ENCODE measurements around the gene KIFC3.
"Not testable (repeated sequence)": the region's sequence is repeated elsewhere in the genome, so short reads cannot be mapped to it uniquely, and the experiment has no call there.

Gene KIFC3

DNA sequence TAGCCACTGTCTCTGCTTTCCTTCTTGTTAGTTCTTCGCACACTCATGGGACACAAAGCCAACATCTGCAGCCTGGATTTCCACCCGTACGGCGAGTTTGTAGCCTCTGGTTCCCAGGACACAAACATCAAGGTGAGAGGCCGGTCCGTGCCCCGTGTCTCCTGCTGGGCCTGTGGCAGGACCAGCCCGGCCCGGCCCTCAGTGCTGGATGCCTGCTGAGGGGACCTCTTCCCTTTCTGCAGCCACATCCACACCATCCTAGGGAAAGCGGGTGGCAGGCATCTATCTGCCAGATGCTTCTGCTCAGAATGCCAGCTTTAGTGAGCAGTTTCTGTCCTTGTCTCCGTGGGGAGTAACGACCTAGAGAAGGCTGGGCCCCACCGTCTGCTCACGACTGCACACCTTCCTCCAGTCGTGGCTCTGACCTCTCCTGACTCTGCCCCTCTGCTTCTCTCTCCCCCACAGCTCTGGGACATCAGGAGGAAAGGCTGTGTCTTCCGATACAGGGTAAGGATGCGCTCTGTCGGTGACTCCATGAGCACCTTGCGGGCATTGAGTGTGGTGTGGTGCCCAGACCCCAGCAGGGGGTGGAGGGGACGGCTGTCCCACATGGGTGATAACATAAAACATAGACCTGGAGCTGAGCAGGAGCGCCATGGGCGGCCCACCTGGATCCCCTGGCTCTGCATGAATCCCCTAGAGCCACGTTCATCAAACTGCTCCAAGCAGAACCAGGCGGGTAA, 51.3 kb downstream of the KIFC3 start:
- DNase-seq, result no peak

DNA sequence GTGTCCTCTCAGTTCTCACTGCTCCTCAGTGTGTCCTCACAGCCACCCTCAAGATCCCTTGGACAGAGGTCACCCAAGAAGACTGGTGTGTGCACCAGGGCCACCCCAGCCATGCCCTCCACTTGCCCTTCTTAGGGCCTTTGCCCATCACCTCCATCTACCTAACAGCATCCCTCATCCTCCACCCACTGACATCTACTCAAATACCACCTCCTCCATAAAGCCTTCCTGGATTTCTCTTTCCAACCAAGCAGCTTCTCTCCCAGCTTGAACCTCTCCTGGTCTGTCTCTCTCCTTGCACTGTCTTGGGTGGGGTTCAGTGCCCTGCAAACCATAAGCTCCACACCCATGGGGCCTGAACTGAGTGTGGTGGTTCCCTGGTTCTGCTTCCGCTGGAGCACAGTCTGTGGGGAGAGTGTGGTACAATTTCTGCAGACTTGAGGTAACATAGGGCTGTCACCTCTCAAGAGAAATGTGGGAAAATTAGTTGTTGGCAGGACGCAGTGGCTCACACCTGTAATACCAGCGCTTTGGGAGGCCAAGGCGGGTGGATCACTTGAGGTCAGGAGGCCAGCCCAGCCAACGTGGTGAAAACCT, 52.3 kb downstream of the KIFC3 start:
- no peak for DNase-seq

DNA sequence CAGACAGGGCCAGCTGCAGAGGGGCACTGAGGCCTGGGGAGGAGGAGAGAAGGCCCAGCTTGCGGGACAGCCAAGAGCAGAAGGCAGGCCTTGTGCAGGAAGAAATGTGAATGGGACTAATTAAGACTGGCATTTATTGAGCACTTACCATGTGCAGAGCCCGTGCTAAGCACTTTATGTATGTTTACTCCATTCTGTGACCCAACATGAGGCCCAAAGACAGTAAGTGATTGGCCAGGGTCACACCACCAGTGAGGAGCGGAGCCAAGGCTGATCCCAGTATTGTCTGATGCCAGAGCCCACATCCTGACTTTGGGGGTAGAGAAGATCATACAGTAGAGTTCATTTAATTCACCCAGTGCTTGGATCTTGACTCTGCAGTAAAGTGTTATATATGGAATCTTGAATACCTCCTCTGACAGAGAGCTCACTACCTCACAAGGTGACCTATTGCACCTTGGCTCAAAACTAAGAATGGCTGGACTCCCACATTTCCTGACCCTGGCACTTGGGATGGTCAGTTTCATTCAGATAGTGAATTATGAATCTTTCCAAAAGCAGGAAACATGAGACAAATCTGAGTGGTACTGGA, 53.1 kb downstream of the KIFC3 start:
- no peak for DNase-seq

DNA sequence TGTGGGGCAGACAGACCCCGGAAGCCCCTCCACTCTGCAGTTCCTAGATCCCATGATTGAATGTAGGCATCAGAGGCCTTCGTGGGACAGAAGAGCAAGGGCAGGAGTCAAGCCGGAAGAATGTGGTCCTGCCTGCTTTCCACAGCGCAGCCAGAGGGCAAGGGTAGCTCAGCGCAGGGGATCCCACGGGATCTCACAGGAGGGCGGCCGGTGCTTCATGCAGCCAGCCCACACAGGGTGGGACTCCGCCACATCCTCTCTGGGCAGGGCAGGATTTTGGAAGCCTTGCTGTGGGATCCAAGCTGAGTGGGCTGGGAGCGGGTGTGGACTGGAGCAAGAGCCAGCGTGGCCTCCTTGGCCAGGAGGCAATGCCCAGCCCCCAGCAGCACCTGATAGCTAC, 53.7 kb downstream of the KIFC3 start:
- DNase-seq, result no peak

DNA sequence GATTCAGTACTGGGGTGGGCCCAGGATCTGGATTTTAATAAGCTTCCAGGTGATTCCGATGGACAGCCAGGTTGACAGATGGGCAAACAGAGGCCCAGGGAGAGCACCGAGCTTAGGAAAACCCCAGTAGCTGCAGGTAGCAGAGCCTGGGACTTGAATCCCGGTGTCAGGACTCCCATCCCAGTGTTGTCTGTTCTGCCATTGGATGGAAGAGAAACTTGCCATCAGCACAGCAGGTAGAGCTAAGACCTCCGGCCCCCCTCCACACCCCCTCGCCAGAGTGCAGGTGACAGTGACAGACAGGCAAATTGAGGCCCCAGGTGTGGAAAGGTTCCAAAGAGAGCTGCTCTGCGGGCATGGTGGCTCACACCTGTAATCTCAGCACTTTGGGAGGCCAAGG, 54.3 kb downstream of the KIFC3 start:
- no peak for DNase-seq

DNA sequence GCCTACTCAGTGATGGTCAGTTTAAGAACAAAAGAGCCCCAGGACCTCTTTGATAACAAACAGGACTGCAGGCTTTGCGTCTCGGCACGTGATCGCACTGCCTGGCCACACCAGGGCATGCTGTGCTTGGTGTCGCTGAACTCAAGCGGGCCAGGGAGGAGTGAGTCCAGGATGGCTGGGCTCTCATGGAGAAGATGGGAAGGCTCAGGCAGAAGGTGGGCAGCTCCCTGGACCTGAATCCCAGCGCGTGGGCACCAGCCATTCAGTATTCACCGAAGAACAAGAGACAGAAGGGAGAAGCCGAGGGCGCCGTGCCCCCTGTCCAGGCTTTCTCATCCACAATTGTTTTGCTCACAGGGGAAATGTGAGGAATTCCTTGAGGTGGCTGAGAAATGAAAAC, 54.8 kb downstream of the KIFC3 start:
- no peak for DNase-seq

DNA sequence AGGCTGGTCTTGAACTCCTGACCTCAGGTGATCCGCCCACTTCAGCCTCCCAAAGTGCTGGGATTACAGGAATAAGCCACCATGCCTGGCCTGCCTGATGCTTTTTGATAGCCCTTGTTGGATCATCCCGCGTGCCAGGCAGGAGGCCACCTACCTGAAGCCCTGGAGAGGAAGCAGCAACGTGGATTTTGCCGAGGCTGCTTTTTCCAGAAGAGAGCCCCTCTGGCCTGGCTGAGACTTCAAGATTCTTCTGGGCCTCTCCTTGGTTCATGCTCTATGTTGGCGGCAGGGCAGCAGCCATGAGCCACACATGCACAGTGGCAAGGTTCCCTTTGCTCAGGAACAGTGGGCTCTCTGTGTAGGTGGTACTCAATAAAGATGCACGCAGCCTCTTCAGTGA, 55.2 kb downstream of the KIFC3 start:
- no peak for DNase-seq

DNA sequence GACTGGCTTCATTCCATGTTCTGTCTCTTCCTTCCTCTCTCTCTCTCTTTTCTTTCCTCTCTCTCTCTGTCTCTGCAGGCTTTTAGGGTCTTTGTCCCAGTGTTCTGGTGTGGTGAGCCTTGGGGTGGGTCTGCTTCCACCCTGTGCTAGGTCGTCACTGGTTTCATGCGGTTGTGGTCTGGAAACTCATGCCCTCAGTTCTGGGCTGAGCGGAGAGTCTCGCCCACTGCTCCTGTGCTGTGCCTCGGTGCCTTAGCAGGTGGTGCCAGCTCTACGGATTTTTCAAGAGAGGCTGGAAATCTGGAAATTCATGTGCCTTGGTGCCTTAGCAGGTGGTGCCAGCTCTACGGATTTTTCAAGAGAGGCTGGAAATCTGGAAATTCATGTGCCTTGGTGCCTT, 56.0 kb downstream of the KIFC3 start:
- not testable (repeated sequence) for DNase-seq

DNA sequence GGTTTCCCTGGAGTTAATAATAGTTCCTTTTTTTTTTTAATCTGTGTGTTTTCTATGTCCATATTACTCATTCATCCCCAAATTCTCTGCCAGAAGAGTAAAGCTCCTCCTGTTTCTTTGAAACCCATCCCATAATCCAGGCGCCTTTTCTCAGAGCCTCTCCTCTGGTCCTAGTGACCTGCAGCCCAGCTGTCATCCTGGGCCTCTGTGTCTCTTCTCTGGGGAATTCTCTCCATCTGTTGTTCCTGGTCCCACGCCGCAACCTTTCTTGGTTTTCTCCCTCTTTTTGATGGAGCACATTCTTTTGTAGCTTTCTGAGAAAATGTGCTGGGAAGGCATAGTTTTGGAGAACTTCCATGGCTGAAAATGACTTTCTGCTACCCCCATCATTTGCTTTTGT, 56.5 kb downstream of the KIFC3 start:
- no peak for DNase-seq

DNA sequence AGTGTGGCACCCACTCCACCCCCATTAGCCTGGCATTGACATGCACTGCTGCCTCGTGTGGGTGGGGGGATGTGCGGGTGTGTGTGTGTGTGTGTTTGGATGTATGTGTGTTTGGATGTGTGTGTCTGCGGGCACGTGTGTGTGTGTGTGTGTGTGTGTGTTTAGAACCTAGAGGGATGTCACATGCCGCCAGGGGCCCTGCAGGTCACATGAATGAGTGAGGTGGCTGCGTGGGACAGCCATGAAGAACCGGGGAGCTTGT, 57.7 kb downstream of the KIFC3 start:
- DNase-seq, result no peak

DNA sequence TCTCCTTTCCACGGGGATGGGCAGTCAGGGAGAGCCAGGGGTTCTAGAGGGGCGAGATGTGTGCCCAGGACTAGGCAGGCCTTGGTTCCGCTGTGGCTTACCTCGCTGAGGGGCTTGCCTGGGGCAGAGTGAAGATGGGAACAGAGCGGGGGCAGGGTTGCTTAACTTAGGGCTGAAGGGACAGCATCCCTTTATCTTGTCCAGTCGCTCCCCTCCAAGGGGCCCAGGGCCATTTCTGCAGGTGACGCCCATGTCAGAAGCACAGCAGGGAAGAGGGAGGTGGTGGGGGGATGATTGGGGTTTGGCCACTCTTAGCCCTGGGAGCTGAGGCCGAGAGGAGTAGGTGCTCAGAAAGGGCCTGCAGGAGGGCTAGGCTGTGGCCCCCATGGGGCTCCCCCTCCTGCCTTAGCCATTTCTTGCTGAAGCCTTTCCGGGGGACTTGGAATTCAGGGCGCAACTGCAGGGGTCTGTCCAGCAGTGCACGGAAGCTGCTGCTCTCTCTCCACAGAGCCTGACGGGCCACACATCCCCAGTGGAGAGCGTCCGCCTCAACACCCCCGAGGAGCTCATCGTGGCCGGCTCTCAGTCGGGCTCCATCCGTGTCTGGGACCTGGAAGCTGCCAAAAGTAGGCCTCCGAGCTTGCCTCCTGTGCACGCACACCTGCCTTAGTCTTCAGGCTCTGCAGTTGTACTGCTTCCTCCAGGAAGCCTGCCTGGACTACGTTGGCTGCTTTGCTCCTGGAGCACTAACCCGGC, 58.2 kb downstream of the KIFC3 start:
- DNase-seq, result no peak

DNA sequence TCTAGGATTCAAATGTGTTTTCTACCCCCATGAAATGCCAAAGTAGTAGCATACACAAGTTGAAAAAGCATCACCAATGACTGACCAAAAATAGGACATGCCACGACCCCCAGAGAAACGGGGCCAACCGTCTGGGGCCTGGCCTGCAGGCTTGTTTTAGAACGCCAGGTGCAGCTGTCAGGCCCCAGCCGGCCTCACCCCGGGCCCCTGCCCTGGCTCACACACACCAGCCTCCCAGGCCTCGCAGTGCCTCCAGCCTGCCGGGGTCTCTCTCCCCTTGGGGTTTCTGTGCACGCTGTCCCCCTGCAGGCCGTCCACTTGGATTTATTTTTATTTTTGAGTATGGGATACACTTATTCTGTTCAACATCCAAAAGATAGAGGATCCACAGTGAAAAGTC, 58.8 kb downstream of the KIFC3 start:
- no peak for DNase-seq

DNA sequence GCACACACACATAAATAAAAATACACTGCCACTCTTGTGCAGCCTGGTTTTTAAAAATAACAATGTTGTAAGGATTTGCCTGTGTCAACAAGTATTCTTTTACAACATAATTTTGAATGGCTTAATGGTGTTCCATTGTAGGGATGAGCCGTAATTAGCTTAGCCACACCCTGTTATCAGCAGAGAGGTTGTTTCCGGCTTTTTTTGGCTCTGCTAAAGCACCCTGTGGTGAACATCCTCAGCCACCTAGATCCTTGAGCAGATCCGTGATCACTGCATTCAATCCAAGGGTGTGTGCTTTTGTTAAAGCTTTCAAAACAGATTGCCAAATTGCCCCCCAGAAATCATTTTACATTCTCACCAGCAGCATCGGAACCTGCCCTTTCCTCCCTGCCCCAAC, 59.7 kb downstream of the KIFC3 start:
- no peak for DNase-seq

DNA sequence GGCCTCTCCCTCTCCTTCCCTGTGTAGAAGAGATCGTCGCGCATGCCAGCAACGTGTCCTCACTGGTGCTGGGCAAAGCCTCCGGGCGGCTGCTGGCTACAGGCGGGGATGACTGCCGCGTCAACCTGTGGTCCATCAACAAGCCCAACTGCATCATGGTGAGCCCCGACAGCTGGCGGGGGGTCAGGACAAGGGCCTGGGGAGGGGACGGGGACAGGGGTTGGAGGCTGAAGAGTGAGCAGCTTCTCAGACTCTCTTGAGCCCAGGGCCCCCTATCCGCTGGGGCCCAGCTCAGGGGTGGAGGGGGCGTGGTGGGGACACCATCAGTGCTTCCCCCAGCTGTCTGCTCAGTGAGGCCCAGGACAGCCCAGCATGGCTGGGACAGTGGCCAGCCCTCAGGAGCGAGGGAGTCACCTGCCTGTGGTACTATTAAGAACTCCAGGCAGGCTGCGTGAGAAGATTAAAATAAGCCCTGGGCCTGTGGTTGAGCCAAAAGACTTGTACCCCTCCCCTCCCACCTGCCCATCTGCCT, 60.6 kb downstream of the KIFC3 start:
- no peak for DNase-seq

DNA sequence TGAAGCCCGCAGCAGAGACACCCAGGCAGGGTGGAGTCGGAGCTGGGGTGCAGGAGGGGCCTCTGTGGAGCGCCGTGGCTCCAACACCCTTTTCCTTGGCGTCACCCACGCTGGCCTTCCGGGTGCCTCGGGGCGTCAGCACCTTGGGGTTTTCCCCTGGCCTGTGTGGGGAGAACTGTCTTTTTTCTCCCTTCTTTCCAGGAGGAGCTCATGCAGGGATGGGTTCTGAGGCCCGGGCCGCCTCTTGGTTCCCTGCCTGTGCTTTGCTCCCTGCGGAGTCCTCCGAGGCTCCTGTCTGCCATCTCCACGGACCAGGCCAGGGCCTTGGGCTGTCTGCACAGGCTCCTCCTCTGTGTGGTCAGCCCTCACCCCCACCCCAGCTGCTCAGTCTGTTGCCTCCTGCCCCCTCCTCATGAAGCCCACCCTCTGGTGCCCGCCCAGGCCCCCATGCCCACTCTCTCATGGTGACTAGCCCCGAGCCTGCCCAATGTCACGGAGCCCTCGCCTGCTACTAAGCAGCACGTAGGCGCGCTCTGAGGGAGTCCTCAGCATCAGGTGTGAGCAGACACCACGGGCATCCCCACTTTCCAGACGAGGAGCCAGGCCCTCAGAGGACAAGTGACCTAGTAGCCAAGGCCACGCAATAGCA, 61.7 kb downstream of the KIFC3 start:
- no peak for DNase-seq

DNA sequence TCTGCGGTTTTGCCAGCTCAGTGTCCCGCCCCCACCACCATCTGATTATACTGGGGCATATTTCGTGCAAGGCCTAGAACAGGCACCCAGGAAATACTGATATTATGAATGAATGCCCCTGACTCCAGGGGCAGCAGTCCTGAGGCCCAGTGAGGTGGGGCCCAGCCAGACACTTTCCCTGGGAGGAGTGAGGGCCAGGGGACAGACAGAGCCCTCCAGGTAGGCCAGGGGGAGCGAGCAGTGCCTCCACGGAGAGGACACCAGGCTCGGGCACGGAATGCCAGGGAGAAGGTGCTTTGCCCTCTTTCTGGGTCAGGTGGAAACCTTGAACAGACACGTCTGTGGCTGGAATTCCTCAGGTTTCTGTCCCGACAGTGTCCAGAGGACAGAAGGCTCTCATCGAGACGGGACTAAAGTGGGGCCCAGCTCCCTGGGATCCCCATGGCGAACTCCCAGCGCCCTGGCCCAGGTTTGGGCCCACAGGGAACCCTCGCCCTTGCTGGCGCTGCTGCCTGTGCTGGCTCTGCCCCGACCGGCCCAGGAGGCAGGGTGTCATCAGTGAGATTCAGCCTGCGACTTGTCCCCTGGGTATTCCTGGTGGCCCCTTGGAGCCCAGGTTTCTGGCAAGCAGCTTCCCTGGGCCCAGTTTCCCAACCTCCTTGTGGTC, 62.4 kb downstream of the KIFC3 start:
- DNase-seq, result no peak

DNA sequence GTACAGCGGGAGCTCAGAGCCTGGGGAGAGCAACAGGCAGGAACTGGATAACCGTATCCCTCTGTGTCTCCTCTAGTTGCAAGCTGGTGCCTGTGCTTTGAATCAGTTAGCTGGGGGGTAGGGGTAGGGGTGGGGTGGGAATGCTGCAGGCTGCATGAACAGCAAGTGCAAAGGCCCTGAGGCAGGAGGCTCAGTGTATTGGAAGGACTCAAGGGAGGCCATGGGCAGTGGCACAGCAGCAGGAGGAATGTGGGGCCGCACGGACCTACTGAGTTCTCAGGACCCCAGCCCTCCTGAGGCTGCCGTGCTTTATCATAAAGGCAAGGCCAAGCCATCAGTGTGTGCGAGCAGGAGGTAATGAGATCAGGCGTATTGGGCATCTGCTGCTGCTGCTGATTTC, 63.4 kb downstream of the KIFC3 start:
- no peak for DNase-seq

DNA sequence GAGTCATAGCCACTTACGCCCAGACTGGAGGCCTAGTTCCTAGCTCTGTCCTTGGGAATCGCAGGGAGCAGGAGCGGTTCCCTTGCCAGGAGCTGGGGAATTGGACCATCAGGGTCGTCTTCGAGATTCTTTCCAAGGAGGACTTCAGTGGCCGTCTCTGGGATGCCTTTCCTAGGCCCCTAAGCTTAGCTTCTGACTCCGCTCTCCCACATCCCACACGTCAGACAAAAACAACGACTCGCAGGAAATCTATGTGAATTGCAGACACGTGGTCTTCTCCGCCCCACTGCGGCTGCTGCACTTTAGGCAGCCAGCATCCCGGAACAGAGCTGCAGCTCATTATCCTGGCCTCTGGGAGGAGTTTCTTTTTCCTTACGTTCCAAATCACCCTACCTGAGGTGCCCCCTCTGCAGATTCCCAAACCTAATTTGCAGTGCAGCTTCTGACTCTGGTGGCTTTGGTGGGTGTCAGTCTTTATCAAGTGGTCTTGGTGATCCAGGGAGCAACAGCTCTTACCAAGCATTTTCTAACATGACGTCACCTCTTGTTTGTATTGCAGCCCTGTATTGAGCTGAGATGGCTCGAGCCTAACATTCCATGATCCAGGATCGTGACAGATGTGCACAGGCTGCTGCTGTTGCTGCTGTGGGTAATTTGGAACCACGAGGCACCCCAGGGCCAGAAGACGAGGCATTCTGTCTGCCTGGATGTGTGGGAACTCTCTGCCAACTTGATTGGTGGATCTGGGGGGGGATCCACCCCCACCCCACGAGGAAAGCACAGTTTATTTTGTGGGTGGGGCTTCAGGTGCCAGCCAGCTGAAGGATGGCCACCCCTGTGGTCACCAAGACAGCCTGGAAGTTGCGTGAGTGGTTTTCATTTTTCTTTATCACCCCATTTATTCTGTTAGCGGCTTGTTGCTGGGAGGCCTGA, 65.6 kb downstream of the KIFC3 start:
- DNase-seq, result no peak

DNA sequence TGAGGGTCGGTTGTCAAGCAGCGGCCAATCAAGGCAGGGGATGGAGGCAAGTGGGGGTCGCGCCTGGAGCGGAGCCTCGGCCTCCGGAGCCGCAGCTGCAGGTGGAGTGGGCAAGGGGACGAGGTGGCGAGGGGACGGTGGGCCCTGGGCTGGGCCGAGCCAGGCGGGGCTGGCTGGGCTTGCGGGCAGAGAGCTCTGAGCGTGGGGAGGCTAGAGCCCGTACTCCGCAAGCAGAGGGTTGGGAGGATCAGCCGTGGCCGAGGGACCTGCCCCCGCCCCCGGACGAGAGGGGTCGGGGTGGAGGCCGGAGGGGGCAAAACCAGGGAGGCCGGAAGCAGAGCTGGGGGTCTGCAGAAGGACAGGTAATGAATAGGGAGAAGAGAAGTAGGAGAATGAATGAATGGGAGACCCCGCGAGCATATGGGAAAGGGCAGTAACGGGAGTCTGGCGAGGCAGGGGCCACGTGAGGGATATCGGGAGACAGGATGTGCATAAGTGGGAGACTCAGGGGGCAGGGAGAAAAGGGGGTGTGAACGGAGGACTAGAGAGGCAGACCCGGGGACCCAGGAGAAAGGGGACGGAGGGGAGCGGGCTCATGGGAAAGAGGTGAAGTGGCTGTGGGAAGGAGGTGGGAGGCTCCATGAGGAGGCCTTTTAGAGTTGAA, 66.4 kb downstream of the KIFC3 start, which contains the start of gene KATNB1:
Gene KATNB1, plus strand, starts transcription at position 16 of the 664 bp plus-strand sequence. CDS start 1,474 bp downstream, outside the sequence.
- no peak for DNase-seq

DNA sequence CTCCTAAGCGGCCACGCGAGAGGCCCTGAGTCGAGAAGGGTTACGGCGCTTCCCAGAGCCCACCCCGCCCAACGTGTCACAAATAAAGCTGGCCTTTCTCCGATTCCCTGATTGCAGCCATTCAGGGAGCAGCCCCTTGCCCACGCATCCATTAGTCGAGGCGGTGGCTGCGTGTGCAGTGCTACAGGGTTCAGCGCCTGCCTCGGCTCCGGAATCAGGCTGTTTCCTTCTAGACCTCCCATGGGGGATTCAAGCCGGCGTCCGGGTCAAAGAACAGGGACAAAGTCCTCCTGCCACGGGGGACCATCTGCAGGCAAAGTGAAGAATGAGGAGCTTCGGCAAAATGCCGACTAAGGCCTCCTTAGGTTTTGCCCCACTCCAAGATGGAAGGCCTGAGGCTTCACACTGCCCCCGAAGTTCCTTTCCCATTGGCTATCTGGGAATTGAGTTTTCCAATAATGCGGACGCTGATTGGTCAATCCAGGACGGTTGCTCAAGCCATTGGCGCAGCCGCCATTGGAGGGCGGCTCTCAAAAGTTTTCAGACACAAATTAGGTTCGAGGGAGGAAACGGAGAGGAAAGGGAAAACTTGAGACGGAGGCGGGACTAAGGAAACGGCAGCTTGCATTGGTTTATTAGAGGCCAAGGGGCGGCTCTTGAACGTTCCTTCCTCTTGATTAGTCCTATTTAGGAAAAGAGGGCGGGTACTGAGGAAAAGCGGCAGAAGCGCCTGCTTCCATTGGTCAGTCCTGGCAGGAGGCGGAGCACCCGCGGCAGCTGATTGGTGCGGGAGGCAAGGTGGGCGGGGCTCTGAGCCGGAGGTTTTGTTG, 67.2 kb downstream of the KIFC3 start:
- peak; percentile 99 for DNase-seq

Measured in NCI-H1417 treated with DMSO at 0.1 percent for 48 hours (cell line).